Vagina (tissue), 2 donors: Measurements from ENCODE around the gene CTSL. TPM values are rescaled to one million over a fixed set of nuclear protein-coding genes. Genes with fewer than 3 reads are reported as not detected.

Experiments used
- DNase-seq, 2 donors: peaks; one replicate each; pipeline ENCODE4 v3.0.0-alpha.2; 2017; ENCODE audit errors: extremely low spot score in 2 of 2
- H3K27ac ChIP-seq: fragments of 200-600 bp; sonication (generic); one replicate; pipeline ENCODE4 v1.5.1; 2019
- H3K27me3 ChIP-seq: fragments of 200-600 bp; sonication (generic); one replicate; pipeline ENCODE4 v1.5.1; 2019
- H3K36me3 ChIP-seq, 2 donors: fragments of 200-600 bp; sonication (generic); one replicate each; pipeline ENCODE4 v1.5.1; 2017 to 2019
- H3K4me1 ChIP-seq: fragments of 200-600 bp; sonication (generic); one replicate; pipeline ENCODE4 v1.5.1; 2019
- H3K4me3 ChIP-seq, 2 donors: fragments of 200-600 bp; sonication (generic); 1 replicate in 1 of 2; 2 replicates in 1 of 2; pipeline ENCODE4 v1.5.1; 2016 to 2019
- H3K9me3 ChIP-seq: fragments of 200-600 bp; sonication (generic); one replicate; pipeline ENCODE4 v1.5.1; 2019
- POLR2A ChIP-seq, 2 donors: fragments of 450-650 bp; IDR thresholded peaks; one replicate each; pipeline ENCODE4 v1.6.1; 2017; ENCODE audit warnings: antibody characterized with exemption in 2 of 2, mild to moderate bottlenecking in 2 of 2, moderate library complexity in 2 of 2
- POLR2AphosphoS5 ChIP-seq, 2 donors: sonication (generic); formaldehyde crosslinking; IDR thresholded peaks; one replicate each; pipeline ENCODE4 v1.9.0; 2017; ENCODE audit warnings: antibody characterized with exemption in 2 of 2, mild to moderate bottlenecking in 2 of 2, low read depth in 1 of 2; ENCODE audit not compliant: insufficient read depth in 1 of 2
- intact Hi-C: fragments of 100-400 bp; cut with DNase I; formaldehyde crosslinking; loops from one replicate; pipeline ENCODE4 v1.15.1; 2023
- total RNA-seq: library from RNA; depleted of rRNA; stranded (reverse); fragments of >200 nt; gene quantifications from one replicate; pipeline ENCODE4 v1.2.3, GENCODE V29; 2016
- TF ChIP-seq, protein P1 (sequence below), 3 experiments: fragments of 450-650 bp in 2 of 3; fragments of 200-600 bp in 1 of 3; sonication (generic) in 1 of 3; IDR thresholded peaks; one replicate each; pipeline ENCODE4 v1.5.1; 2017 to 2019; ENCODE audit warnings: antibody characterized with exemption in 3 of 3, mild to moderate bottlenecking in 2 of 3, moderate library complexity in 2 of 3

Gene CTSL
- total RNA-seq, 1 donor from 2014 or later, result 68.0 TPM

DNA sequence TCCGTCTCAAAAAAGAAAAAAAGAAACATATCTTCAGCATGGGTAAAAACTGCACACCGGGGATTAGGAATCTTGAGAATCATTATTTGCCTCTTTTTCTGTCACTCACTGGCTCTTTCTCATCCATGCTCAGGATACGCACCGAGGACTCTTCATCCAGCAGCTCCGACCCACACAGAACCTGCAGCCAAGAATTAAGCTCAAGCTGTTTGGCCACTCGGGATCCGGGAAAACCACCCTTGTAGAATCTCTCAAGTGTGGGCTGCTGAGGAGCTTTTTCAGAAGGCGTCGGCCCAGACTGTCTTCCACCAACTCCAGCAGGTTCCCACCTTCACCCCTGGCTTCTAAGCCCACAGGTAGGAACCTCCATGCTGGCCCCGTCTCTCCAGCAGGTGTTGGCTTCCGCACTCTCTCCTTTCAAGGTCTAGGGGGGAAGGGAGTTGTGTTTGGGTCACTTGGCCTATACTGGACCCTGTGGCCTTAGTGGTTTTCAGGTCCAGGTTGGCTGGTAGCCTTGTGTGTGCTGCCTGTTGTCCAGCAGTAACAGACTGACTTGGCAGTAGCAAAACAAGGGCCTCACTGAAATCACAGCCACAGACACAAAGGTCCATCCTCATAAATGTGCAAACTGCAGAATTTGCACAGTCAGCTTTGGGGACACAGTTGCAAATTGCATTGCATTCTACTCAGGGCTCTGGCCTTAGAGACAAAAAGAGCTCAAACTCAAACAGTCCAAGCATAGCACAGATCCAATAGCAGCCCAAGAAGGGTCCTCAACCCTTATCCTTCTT, 44.5 kb upstream of the CTSL start:
- Histone ChIP-seq H3K4me1 (no peaks in the 10 kb centered on the region), H3K27me3 (no peaks in the 10 kb centered on the region), H3K27ac (no peak overlapping the region), H3K9me3 (no peaks in the 10 kb centered on the region), H3K36me3 (no peaks in the 10 kb centered on the region), H3K4me3 (no peak overlapping the region)
- DNase-seq, result peak in 1 of 2 donors; percentile 84
- intact Hi-C loops, result loop anchor here (10.0 kb wide), 1 partner anchor 1603 kb away; no protein-coding TSS in a partner anchor
- TF ChIP-seq POLR2A (IDR thresholded peaks at IDR 0.05) (no peak), POLR2AphosphoS5 (IDR thresholded peaks at IDR 0.05; ENCODE audit: insufficient read depth in 1 of 2, low read depth in 1 of 2) (no peak)
- TF ChIP-seq, protein P1, sequence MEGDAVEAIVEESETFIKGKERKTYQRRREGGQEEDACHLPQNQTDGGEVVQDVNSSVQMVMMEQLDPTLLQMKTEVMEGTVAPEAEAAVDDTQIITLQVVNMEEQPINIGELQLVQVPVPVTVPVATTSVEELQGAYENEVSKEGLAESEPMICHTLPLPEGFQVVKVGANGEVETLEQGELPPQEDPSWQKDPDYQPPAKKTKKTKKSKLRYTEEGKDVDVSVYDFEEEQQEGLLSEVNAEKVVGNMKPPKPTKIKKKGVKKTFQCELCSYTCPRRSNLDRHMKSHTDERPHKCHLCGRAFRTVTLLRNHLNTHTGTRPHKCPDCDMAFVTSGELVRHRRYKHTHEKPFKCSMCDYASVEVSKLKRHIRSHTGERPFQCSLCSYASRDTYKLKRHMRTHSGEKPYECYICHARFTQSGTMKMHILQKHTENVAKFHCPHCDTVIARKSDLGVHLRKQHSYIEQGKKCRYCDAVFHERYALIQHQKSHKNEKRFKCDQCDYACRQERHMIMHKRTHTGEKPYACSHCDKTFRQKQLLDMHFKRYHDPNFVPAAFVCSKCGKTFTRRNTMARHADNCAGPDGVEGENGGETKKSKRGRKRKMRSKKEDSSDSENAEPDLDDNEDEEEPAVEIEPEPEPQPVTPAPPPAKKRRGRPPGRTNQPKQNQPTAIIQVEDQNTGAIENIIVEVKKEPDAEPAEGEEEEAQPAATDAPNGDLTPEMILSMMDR (IDR thresholded peaks at IDR 0.05), result no peak

DNA sequence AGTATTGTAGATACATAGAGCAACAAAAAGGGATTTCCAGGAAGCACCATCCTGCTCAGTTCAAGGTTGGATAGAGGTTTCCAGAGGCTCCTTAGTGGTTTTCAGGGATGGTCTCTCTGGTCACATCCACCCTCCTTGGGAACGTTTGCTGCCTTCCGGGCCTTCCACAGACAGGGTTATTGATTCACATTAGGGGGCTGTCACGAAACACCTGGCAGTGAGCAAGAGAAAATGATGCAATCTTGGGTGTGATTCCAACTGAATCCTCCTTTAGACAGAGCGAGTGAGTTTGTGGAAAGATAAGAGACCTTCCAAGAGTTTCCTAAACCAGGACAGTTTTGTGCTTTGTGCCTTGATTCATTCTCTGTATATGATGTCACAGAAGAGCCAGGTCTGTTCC, 43.8 kb upstream of the CTSL start:
- Histone ChIP-seq H3K27ac (no peak overlapping the region), H3K9me3 (no peaks in the 10 kb centered on the region), H3K36me3 (no peaks in the 10 kb centered on the region), H3K4me1 (no peaks in the 10 kb centered on the region), H3K27me3 (no peaks in the 10 kb centered on the region), H3K4me3 (no peak overlapping the region)
- TF ChIP-seq, protein P1 (IDR thresholded peaks at IDR 0.05), result no peak
- TF ChIP-seq POLR2A (IDR thresholded peaks at IDR 0.05), result no peak
- TF ChIP-seq POLR2AphosphoS5 (IDR thresholded peaks at IDR 0.05; ENCODE audit: insufficient read depth in 1 of 2, low read depth in 1 of 2), result no peak
- intact Hi-C loops, result loop anchor here (10.0 kb wide), 1 partner anchor 1603 kb away; no protein-coding TSS in a partner anchor
- DNase-seq, result no peak

DNA sequence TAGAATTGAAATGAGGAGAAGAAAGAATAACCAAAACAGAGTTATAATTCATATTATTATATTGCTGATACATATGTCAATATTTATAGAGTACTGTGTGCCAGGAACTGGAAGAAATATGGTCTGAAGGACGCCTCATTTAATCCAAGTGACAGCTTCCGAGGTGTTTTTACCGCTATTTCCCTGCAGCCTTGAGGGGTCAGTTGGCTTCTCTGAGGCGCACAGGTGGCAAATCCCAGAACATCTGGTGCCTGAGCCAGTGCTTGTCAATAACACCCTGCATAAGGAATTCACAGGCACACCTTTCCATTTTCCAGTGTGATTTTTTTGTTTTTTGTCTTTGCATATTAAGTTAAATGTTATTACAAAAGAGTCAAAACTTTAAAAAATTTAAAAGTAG, 43.3 kb upstream of the CTSL start:
- no peak overlapping the region for H3K4me3 ChIP-seq
- DNase-seq, result no peak
- TF ChIP-seq POLR2A (IDR thresholded peaks at IDR 0.05) (no peak), POLR2AphosphoS5 (IDR thresholded peaks at IDR 0.05; ENCODE audit: insufficient read depth in 1 of 2, low read depth in 1 of 2) (no peak)
- TF ChIP-seq, protein P1 (IDR thresholded peaks at IDR 0.05), result no peak
- intact Hi-C loops, result loop anchor here (10.0 kb wide), 1 partner anchor 1602 kb away; no protein-coding TSS in a partner anchor
- H3K4me1 ChIP-seq, result no peaks in the 10 kb centered on the region
- H3K36me3 ChIP-seq, result no peaks in the 10 kb centered on the region
- no peak overlapping the region for H3K27ac ChIP-seq
- no peaks in the 10 kb centered on the region for H3K27me3 ChIP-seq
- H3K9me3 ChIP-seq, result no peaks in the 10 kb centered on the region

DNA sequence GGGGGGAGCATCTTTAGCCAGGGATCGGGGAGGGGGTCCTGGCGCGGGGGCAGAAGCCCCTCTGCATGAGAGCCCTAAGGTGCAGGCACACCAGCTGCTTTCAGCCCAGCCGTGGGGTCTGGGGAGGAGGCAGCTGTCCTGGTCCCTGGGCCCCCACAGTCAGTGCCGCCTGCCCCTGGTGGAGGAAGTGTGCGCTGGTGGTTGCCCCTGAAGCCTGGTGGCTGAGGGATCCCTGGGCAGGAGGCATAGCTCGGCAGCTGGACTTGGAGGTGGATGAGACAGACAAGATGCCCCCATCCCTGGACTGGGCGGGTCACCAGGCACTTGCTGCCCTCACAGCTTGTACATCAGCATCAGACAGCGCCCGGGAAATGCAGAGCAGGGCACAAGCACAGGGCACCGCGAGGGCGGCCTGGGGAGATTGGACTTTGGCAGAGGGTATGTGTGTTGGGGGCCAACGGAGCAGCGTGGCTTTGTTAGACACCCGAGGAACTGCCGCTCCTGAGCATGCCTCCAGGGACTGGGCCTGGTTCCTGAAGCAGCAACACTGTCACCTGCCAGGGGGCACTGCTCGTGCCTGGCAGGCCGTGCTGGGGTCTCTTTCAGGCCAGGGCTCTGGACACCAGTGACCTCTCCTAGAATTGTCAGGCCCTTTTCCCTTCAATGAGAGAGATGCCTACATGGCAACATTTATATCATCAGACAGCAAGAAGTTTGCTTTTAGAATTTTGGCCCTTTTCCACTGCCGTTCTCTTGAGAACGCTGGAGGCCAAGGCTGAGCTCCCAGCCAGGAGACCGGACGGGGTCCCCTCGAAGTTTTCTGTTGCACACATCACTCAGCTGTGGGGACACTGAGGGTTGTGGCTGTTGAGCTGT, 41.9 kb upstream of the CTSL start:
- intact Hi-C loops, result loop anchor here (10.0 kb wide), 1 partner anchor 1601 kb away; no protein-coding TSS in a partner anchor
- Histone ChIP-seq H3K27me3 (no peaks in the 10 kb centered on the region), H3K4me3 (no peak overlapping the region), H3K4me1 (no peaks in the 10 kb centered on the region), H3K36me3 (no peaks in the 10 kb centered on the region), H3K9me3 (no peaks in the 10 kb centered on the region), H3K27ac (no peak overlapping the region)
- peak in 1 of 2 donors; percentile 79 for DNase-seq
- TF ChIP-seq, protein P1 (IDR thresholded peaks at IDR 0.05), result no peak
- no peak for TF ChIP-seq POLR2AphosphoS5 (IDR thresholded peaks at IDR 0.05; ENCODE audit: insufficient read depth in 1 of 2, low read depth in 1 of 2)
- no peak for TF ChIP-seq POLR2A (IDR thresholded peaks at IDR 0.05)
